Upper lobe of left lung (tissue), 6 donors: ENCODE measurements around the gene MAGEL2. TPM values are rescaled to one million over a fixed set of nuclear protein-coding genes. Genes with fewer than 3 reads are reported as not detected.

Experiments used
- ATAC-seq, 2 donors: fragments of 200-7000 bp; cut with Tn5 transposase; one replicate each; pipeline ENCODE4 v1.9.1; 2022; ENCODE audit warnings: mild to moderate bottlenecking in 2 of 2, moderate library complexity in 2 of 2; ENCODE audit not compliant: low FRiP score in 2 of 2
- DNase-seq, 2 donors: peaks; one replicate each; pipeline ENCODE4 v3.0.0-alpha.2; 2019 to 2020
- H3K27ac ChIP-seq, 4 donors: fragments of 200-600 bp; sonication (generic); one replicate each; pipeline ENCODE4 v1.5.1; 2016 to 2019
- H3K27me3 ChIP-seq, 4 donors: fragments of 200-600 bp; sonication (generic); one replicate each; pipeline ENCODE4 v1.5.1; 2017 to 2019
- H3K36me3 ChIP-seq, 4 donors: fragments of 200-600 bp; sonication (generic); one replicate each; pipeline ENCODE4 v1.5.1; 2016 to 2019
- H3K4me1 ChIP-seq, 4 donors: fragments of 200-600 bp; sonication (generic); one replicate each; pipeline ENCODE4 v1.5.1; 2018 to 2019
- H3K4me3 ChIP-seq, 4 donors: fragments of 200-600 bp; sonication (generic); one replicate each; pipeline ENCODE4 v1.5.1; 2017 to 2019; ENCODE audit warnings: mild to moderate bottlenecking in 2 of 4, moderate library complexity in 1 of 4
- H3K9me3 ChIP-seq, 4 donors: fragments of 200-600 bp; sonication (generic); one replicate each; pipeline ENCODE4 v1.5.1; 2018 to 2019
- EP300 ChIP-seq, 4 donors: sonication (generic); formaldehyde crosslinking; IDR thresholded peaks; one replicate each; pipeline ENCODE4 v1.5.1; 2017; ENCODE audit warnings: antibody characterized with exemption in 4 of 4, control low read depth in 2 of 4
- POLR2A ChIP-seq, 4 donors: fragments of 450-650 bp; IDR thresholded peaks; one replicate each; pipeline ENCODE4 v1.5.1; 2016 to 2017; ENCODE audit warnings: antibody characterized with exemption in 4 of 4, mild to moderate bottlenecking in 2 of 4
- POLR2AphosphoS5 ChIP-seq, 2 donors: sonication (generic); formaldehyde crosslinking; IDR thresholded peaks; one replicate each; pipeline ENCODE4 v1.5.1; 2017; ENCODE audit warnings: antibody characterized with exemption in 2 of 2
- WGBS, 2 donors: methylation state at CpG; one replicate each; pipeline ENCODE4 v1.1.5; 2017 to 2018; 5-methylcytosine and 5-hydroxymethylcytosine counted together
- total RNA-seq, 6 donors: library from RNA; depleted of rRNA in 4 of 6; stranded (reverse); fragments of >200 nt in 4 of 6; gene quantifications; one replicate each; pipeline versions ENCODE4 v1.1.0 to v1.2.1, GENCODE V29; 2016 to 2021
- TF ChIP-seq, protein P1 (sequence below), 6 experiments: fragments of 450-650 bp in 4 of 6; fragments of 200-600 bp in 2 of 6; sonication (generic) in 2 of 6; IDR thresholded peaks; one replicate each; pipeline ENCODE4 v1.5.1; 2016 to 2019; ENCODE audit warnings: antibody characterized with exemption in 6 of 6
- donor health status: DM: no; HTN: no; CAD: no; lungs with moderate emphysema.
- donor health status: DM: no; HTN: yes; CAD: no; lungs with severe emphysema.

Gene MAGEL2
- total RNA-seq, 6 donors from 2014 or later = 0.14 to 0.24 TPM; not detected in 4

GRCh38 chr15:23642413-23643044 lies 5.1 kb downstream of the MAGEL2 start:
- 10 to 13% methylated on average over 10 to 13 of the region's 13 CpGs for WGBS, 2 donors

GRCh38 chr15:23634181-23634580 lies 13.5 kb downstream of the MAGEL2 start:
- 72 to 84% methylated on average over 3 to 8 of the region's 8 CpGs for WGBS, 2 donors
- H3K27me3 ChIP-seq = no peaks in the 10 kb centered on the region
- no peak overlapping the region for H3K4me3 ChIP-seq
- no peaks in the 10 kb centered on the region for H3K9me3 ChIP-seq
- no peaks in the 10 kb centered on the region for H3K4me1 ChIP-seq
- ATAC-seq (peak in 1 of 2 donors; percentile 28), DNase-seq (no peak)
- no peak overlapping the region for H3K27ac ChIP-seq
- no peaks in the 10 kb centered on the region for H3K36me3 ChIP-seq
- TF ChIP-seq, protein P1, sequence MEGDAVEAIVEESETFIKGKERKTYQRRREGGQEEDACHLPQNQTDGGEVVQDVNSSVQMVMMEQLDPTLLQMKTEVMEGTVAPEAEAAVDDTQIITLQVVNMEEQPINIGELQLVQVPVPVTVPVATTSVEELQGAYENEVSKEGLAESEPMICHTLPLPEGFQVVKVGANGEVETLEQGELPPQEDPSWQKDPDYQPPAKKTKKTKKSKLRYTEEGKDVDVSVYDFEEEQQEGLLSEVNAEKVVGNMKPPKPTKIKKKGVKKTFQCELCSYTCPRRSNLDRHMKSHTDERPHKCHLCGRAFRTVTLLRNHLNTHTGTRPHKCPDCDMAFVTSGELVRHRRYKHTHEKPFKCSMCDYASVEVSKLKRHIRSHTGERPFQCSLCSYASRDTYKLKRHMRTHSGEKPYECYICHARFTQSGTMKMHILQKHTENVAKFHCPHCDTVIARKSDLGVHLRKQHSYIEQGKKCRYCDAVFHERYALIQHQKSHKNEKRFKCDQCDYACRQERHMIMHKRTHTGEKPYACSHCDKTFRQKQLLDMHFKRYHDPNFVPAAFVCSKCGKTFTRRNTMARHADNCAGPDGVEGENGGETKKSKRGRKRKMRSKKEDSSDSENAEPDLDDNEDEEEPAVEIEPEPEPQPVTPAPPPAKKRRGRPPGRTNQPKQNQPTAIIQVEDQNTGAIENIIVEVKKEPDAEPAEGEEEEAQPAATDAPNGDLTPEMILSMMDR (IDR thresholded peaks at IDR 0.05) = no peak
- TF ChIP-seq POLR2AphosphoS5 (IDR thresholded peaks at IDR 0.05) (no peak), POLR2A (IDR thresholded peaks at IDR 0.05) (no peak), EP300 (IDR thresholded peaks at IDR 0.05) (no peak)

More at GRCh38 chr15:23642413-23643044, 5.1 kb downstream of the MAGEL2 start:
- H3K36me3 ChIP-seq = no peaks in the 10 kb centered on the region
- ATAC-seq = peak; percentile 36 to 78
- H3K4me1 ChIP-seq = no peaks in the 10 kb centered on the region
- no peak overlapping the region for H3K27ac ChIP-seq
- H3K27me3 ChIP-seq = peaks cover 0 to 4% (median 0%) of the 10 kb centered on the region in 4 donors
- H3K4me3 ChIP-seq = no peak overlapping the region
- H3K9me3 ChIP-seq = no peaks in the 10 kb centered on the region
- peak in 1 of 2 donors; percentile 45 for DNase-seq
- TF ChIP-seq POLR2A (IDR thresholded peaks at IDR 0.05) (no peak), EP300 (IDR thresholded peaks at IDR 0.05) (no peak), POLR2AphosphoS5 (IDR thresholded peaks at IDR 0.05) (no peak)
- TF ChIP-seq, protein P1 (IDR thresholded peaks at IDR 0.05) = peak; percentile 50 to 84 (median 70)

- Histone ChIP-seq H3K27me3 (no peaks in the 10 kb centered on the region), H3K36me3 (no peaks in the 10 kb centered on the region), H3K4me3 (no peak overlapping the region), H3K27ac (no peak overlapping the region), H3K9me3 (no peaks in the 10 kb centered on the region), H3K4me1 (no peaks in the 10 kb centered on the region)
- DNase-seq (no peak), ATAC-seq (no peak)
- WGBS, 2 donors = 19 to 30% methylated on average over 4 of the region's 4 CpGs
- TF ChIP-seq, protein P1 (IDR thresholded peaks at IDR 0.05) = peak in 2 of 6 experiments; percentile 11 to 19
- no peak for TF ChIP-seq EP300 (IDR thresholded peaks at IDR 0.05)
Observed at GRCh38 chr15:23629234-23629805, 18.3 kb downstream of the MAGEL2 start.

DNA sequence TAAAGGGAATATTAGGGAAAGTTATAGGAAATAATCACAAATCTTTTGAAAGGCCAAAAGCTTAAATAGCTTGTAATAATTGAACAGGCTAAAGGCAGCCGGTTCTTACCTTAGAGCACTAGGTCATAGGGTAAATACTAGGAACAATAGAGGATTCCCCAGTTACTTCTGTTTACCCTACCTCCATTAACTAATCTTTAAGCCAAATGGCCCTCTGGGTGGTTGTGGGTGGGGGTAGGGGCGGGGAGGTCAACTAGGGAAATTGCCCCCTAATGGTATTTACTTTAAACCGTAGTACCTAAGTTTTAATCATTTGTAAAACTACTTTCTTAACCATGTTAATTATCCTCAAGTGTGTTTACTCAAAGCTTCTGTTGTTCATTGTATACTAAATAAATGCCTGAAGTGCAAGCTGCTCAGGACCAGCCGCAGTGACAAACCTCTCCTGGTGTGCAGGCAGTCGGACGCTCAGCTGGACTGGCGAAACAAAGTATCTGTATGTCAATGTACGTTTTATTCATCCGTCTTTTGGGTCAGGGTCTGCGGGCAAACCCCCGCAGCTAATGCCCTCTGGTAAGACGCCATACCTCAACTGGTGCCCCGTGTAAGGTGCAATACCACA lies 18.9 kb downstream of the MAGEL2 start:
- WGBS, 2 donors = 32 to 42% methylated on average over 13 of the region's 13 CpGs
- H3K4me3 ChIP-seq = no peak overlapping the region
- no peaks in the 10 kb centered on the region for H3K27me3 ChIP-seq
- no peaks in the 10 kb centered on the region for H3K4me1 ChIP-seq
- H3K9me3 ChIP-seq = no peaks in the 10 kb centered on the region
- TF ChIP-seq, protein P1 (IDR thresholded peaks at IDR 0.05) = no peak
- TF ChIP-seq POLR2AphosphoS5 (IDR thresholded peaks at IDR 0.05) (no peak), EP300 (IDR thresholded peaks at IDR 0.05) (no peak), POLR2A (IDR thresholded peaks at IDR 0.05) (no peak)
- H3K36me3 ChIP-seq = no peaks in the 10 kb centered on the region
- H3K27ac ChIP-seq = no peak overlapping the region
- no peak for DNase-seq
- no peak for ATAC-seq
